ENCODE data around the gene TNFRSF11A. TPM values are rescaled to one million over a fixed set of nuclear protein-coding genes. Genes with fewer than 3 reads are reported as not detected.

The TNFRSF11A gene
- total RNA-seq, 1 donor from 2014 or later, result 4.8 TPM

- DNase-seq, result no peak
These were observed 20.8 kb downstream of the TNFRSF11A start for GRCh38 chr18:62345909-62346308.

DNA sequence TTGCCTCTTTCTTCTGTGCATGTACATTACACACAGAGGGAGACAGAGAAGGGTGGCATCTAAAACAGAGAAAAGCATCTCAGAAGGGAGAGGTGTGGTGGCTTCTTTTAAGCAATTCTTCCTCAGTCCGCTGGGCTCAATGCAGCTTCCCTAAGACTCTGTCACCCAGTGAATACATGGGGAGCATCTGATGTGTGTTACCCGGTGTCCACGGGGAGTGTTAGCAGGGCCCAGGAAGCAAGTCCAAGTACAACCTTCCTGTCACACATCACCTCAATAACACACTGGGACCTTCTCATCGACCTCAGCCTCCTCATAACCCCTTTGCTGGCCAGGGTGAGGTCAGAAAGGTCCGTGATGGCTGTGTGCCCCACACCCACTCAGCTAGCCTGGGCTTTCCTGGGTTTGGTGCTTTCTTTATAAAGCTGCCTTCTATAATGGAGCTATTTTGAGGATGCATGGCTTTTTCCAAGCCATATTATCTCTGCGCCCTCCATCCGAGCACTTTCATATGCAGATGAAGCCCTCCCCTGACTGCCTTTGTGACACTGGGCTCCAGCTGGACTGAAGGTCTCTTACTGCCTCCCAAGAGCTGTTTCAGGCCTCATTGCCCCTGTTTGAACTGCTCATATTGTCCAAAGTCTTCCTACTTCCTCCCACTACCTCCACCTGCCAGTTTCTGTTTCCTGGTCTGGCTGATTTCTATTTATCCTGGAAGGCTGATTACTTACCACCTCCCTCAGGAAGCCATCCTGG is 21.4 kb downstream of the TNFRSF11A start:
- DNase-seq, result no peak

GRCh38 chr18:62347089-62347506 is 22.0 kb downstream of the TNFRSF11A start:
- DNase-seq, result no peak

DNA sequence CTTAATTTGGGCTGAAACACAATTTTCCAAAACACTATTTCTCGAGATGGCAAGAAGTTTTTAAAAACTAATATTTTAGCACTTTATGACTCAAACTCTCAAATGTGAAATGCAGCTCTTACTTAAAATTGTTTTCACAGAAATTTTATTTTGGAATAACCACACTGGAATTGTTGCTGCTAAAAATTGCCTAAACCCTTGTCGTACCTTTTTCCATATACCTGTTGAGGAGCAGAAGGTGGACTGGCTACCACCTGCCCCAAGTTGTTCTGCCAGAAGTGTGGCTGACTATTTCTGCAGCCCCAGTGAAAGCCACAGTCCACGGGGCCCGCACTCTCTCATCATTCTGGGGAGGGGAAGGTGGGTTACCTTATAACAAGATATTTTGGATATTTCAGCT is 23.4 kb downstream of the TNFRSF11A start:
- DNase-seq, result no peak

- DNase-seq, result no peak
These were observed 28.1 kb downstream of the TNFRSF11A start for GRCh38 chr18:62353170-62353569.

DNA sequence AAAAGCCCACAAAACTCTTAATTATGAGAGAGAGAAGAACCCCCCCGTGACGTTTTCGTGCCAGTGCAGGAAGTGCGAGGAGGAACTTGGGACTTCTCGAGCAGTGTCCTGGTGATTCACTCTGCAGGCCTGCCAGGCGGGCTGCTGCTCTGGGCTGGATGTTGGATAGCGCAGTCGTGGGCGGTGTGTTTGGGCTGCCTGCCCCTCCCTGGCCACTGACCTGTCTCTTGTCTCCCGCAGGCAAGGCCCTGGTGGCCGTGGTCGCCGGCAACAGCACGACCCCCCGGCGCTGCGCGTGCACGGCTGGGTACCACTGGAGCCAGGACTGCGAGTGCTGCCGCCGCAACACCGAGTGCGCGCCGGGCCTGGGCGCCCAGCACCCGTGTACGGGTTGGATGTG is 29.0 kb downstream of the TNFRSF11A start:
- no peak for DNase-seq

DNA sequence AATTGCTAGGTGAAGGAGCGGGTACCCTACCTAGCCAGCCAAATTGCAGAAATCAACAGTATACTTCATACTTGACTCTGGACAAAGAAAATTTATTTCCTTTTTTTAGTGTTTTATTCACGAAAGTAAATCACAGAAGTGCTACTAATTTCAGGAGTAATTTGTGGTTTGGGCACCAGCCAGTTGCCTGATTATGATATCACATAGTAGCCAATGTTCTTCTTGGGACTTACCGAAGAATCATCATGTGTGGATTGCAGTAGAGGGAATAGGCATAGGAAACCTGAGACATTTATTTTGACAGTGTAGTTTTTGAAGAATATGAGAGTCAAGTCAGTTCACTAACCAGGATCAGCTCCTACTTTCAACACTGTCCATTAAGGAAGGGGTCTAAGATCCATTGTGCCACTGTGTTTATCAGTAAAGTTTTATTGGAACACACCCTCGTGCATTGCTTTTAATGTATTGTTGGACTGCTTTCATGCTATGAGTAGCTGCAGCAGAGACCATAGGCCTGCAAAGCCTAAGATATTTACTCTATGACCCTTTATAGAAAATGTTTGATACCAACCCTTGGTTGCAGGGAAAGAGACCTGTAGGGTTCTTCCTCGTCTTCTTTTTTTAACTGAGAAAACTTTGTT is 32.1 kb downstream of the TNFRSF11A start:
- no peak for DNase-seq

GRCh38 chr18:62360805-62361204 is 35.7 kb downstream of the TNFRSF11A start:
- DNase-seq, result no peak

- no peak for DNase-seq
These were observed 36.2 kb downstream of the TNFRSF11A start for GRCh38 chr18:62361288-62361687.

GRCh38 chr18:62364558-62364957 is 39.4 kb downstream of the TNFRSF11A start:
- DNase-seq, result no peak

- DNase-seq, result no peak
These were observed 40.3 kb downstream of the TNFRSF11A start for GRCh38 chr18:62365420-62365819.

DNA sequence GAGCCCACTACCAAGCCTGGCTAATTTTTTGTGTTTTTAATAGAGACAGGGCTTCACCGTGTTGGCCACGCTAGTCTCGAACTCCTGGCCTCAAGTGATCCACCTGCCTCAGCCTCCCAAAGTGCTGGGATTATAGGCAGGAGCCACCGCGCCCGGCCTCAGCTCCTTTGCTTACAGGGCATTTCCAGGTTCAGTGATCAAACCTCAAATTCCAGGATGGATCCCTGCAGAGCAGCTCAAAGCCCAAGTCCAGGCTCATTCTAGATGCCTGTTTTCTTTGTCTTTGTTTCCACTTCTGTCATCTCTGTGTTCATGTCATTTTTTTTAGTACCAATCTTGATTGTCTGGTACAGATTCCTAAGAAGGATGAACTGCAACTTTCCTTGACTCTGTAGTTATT is 41.9 kb downstream of the TNFRSF11A start:
- DNase-seq, result no peak

- no peak for DNase-seq
These were observed 43.0 kb downstream of the TNFRSF11A start for GRCh38 chr18:62368100-62368499.

DNA sequence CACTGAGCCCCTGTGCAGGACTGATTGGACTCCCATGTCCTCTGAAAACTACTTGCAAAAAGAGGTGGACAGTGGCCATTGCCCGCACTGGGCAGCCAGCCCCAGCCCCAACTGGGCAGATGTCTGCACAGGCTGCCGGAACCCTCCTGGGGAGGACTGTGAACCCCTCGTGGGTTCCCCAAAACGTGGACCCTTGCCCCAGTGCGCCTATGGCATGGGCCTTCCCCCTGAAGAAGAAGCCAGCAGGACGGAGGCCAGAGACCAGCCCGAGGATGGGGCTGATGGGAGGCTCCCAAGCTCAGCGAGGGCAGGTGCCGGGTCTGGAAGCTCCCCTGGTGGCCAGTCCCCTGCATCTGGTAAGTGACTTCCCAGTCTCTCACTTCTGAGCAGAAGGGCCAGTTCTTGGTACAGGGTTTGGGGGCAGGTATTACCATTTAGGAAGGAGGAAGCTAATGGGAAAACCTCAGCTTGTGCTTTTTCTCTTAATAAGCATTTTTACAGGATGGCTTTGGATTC is 44.1 kb downstream of the TNFRSF11A start:
- DNase-seq, result no peak

DNA sequence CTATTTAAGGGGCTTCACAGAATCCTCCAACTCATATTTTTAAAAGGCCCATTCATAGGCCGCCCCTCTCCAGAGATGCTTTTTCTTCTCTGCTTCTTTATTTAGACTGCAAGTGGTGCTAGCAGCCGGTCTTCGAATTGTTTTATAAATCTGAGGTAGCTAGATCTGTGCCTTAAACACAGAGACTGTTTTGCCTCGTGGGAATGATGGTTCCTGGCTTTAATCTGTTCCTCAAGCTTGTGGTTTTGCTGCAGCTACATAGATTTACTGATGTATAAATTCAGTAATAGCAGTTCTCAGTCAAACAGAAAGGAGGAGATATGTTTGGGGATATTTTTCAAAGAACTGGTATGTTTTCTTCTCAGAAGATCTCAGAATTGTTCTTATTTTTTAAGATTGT is 45.3 kb downstream of the TNFRSF11A start:
- peak; percentile 37 for DNase-seq

- no peak for DNase-seq
These were observed 46.3 kb downstream of the TNFRSF11A start for GRCh38 chr18:62371436-62371835.

GRCh38 chr18:62372156-62372555 is 47.0 kb downstream of the TNFRSF11A start:
- peak; percentile 19 for DNase-seq

DNA sequence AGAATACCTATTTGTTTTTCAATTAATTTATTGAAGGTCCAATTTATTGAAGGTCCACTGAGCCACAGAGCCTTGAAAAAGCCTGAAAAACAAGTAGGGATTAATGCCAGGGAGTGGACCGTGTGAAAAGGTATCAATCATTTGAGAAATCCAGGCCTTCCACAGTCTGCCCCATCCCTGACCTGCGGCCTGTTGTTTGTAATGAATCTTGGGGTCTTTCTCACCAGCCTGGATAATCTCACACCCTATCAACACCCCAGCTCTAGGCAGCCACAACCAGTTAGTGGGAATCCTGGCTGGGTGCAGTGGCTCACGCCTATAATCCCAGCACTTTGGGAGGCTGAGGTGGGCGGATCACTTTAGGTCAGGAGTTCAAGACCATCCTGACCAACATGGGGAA is 47.8 kb downstream of the TNFRSF11A start:
- DNase-seq, result no peak

GRCh38 chr18:62374410-62374965 is 49.4 kb downstream of the TNFRSF11A start:
- no peak for DNase-seq

- DNase-seq, result peak; percentile 68
These were observed 52.2 kb downstream of the TNFRSF11A start for GRCh38 chr18:62377131-62377807.

DNA sequence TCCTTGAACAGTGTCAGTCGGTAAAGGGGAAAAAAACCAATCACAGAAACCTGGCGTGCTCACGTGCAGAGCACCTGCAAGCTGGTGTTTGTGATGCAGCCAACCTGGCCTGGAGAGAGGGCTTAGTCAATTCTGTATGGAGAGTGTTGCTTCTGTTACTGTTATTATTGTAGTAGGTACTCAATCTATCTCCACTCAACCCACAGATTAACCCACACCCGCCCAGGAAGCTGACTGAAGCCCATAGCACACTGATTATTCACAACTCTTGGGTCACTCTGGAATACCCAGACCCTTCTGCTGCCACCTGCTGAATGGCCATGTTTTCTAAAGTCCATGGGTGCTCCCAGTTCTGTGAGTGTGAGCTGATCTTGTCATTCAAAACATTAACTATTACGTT is 53.9 kb downstream of the TNFRSF11A start:
- DNase-seq, result no peak

GRCh38 chr18:62381373-62381772 is 56.3 kb downstream of the TNFRSF11A start:
- no peak for DNase-seq

- no peak for DNase-seq
These were observed 59.0 kb downstream of the TNFRSF11A start for GRCh38 chr18:62384068-62384467.
